ENCODE data around the gene LARP4.

The LARP4 gene

DNA sequence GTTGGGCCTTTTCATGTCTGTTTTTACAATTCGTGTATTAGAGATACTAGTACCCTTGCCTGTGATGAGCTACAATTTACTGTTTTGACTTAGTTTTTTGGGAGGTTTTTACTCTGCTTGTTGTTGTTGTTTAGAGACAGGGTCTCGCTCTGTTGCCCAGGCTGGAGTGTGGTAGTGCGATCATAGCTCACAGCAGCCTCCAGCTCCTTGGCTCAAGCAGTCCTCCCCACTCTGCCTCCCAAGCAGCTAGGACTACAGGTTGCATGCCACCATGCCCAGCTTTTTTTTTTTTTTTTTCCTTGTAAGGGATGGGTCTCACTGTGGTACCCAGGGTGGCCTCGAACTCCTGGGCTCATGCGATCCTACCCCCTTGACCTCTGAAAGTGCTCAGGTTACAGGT, 52.1 kb downstream of the LARP4 start:
- Histone ChIP-seq H3K36me3 (replicated peaks) (peaks cover 17% of the 10 kb centered on the region), H3K27me3 (replicated peaks) (no peaks in the 10 kb centered on the region), H3K27ac (no peak overlapping the region), H3K4me3 (ENCODE audit: low read depth, low read length) (no peak overlapping the region)
- in situ Hi-C loops (cut with HindIII; ENCODE audit: low pct_ligation_motif_present, low sequenced_read_pairs), result no loop called here
- TF ChIP-seq CTCF (IDR thresholded peaks at IDR 0.05; ENCODE audit: low read depth, low read length, missing control alignments), result no peak
- no peak for DNase-seq

DNA sequence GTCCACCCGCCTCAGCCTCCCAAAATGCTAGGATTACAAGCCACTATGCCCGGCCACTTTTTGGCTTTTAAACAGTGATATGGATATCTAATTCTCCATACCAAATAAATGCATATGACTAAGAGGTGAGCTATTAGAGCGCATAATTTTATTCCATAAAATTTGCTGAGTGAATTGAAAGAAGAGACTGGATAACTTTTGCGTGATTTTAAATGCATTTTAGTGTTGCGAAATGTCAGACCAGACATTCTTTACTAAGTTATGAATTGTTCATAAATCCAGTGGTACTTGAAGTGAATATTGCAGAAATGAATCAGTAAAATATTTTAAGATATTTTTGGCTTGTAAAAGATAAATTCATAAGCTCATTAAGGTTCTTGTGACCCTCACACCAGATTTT, 53.2 kb downstream of the LARP4 start:
- H3K4me3 ChIP-seq (ENCODE audit: low read depth, low read length), result no peak overlapping the region
- in situ Hi-C loops (cut with HindIII; ENCODE audit: low pct_ligation_motif_present, low sequenced_read_pairs), result no loop called here
- no peak overlapping the region for H3K27ac ChIP-seq
- no peak for DNase-seq
- H3K36me3 ChIP-seq (replicated peaks), result peaks cover 10% of the 10 kb centered on the region
- no peak for TF ChIP-seq CTCF (IDR thresholded peaks at IDR 0.05; ENCODE audit: low read depth, low read length, missing control alignments)
- H3K27me3 ChIP-seq (replicated peaks), result no peaks in the 10 kb centered on the region

GRCh38 chr12:50458606-50459005, 57.9 kb downstream of the LARP4 start:
- Histone ChIP-seq H3K36me3 (replicated peaks) (peaks cover 26% of the 10 kb centered on the region), H3K4me3 (ENCODE audit: low read depth, low read length) (no peak overlapping the region), H3K27me3 (replicated peaks) (no peaks in the 10 kb centered on the region), H3K27ac (no peak overlapping the region)
- no peak for DNase-seq
- TF ChIP-seq CTCF (IDR thresholded peaks at IDR 0.05; ENCODE audit: low read depth, low read length, missing control alignments), result no peak
- in situ Hi-C loops (cut with HindIII; ENCODE audit: low pct_ligation_motif_present, low sequenced_read_pairs), result no loop called here

DNA sequence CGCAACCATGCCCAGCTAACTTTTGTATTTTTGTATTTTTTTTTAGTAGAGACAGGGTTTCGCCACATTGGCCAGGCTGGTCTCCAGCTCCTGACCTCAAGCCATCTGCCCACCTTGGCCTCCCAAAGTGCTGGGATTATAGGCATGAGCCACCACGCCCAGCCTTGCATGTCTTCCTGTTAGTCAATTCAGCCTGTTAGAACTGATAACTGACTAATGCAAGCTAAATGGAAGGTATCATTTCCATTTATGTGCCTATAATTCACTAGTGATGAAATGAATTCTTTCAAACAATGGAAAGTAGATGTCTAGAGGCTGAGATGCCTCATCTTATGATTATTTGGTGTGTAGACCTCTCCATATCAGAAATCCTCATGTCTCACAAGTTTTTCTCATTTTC, 66.8 kb downstream of the LARP4 start:
- Histone ChIP-seq H3K27ac (no peak overlapping the region), H3K4me3 (ENCODE audit: low read depth, low read length) (no peak overlapping the region), H3K27me3 (replicated peaks) (no peaks in the 10 kb centered on the region), H3K36me3 (replicated peaks) (peaks cover 37% of the 10 kb centered on the region)
- DNase-seq, result no peak
- TF ChIP-seq CTCF (IDR thresholded peaks at IDR 0.05; ENCODE audit: low read depth, low read length, missing control alignments), result no peak
- in situ Hi-C loops (cut with HindIII; ENCODE audit: low pct_ligation_motif_present, low sequenced_read_pairs), result no loop called here

DNA sequence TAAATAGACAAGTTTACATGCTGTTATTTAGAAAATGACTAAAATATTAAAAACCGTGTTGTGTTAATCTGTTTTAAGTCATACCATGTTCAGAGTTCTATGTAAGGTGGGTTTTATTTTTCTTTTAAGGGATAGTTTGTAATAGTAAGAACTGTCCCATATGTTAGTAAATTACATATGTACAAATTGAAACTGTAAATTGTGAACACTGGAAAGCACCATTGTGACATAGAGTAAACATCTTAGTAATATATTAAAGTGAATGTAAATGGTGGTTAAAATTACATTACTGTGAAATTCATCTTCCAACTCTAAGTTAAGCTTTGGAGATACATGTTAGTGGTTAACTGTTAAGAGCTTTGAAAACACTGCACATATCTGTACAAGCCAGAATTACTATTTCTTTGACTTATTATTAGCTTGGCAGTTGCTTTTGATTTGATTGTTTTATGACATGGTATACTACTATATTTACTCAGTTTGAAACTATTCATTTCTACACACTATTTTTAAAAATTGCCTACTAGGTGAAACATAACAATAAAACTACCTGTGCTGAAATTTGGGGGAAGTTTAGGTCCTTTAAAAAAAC, 76.7 kb downstream of the LARP4 start:
- DNase-seq, result no peak
- no peak for TF ChIP-seq CTCF (IDR thresholded peaks at IDR 0.05; ENCODE audit: low read depth, low read length, missing control alignments)
- H3K36me3 ChIP-seq (replicated peaks), result peaks cover 40% of the 10 kb centered on the region
- H3K4me3 ChIP-seq (ENCODE audit: low read depth, low read length), result no peak overlapping the region
- no peaks in the 10 kb centered on the region for H3K27me3 ChIP-seq (replicated peaks)
- in situ Hi-C loops (cut with HindIII; ENCODE audit: low pct_ligation_motif_present, low sequenced_read_pairs), result no loop called here
- no peak overlapping the region for H3K27ac ChIP-seq

DNA sequence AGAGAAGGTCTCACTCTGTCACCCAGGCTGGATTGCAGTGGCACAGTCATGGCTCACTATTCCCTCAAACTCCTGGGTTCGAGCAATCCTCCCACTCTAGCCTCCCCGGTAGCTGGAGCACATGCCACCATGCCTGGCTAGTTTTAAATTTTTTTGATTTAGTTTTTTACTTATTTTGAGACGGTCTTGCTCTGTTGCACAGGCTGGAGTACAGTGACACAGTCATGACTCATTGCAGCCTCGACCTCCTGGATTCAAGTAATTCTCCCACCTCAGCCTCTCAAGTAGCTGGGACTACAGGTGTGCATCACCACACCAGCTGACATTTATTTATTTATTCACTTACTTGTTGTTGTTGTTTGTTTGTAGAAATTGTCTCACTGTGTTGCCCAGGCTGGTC, 81.9 kb downstream of the LARP4 start:
- Histone ChIP-seq H3K27me3 (replicated peaks) (no peaks in the 10 kb centered on the region), H3K36me3 (replicated peaks) (no peaks in the 10 kb centered on the region), H3K4me3 (ENCODE audit: low read depth, low read length) (no peak overlapping the region), H3K27ac (no peak overlapping the region)
- in situ Hi-C loops (cut with HindIII; ENCODE audit: low pct_ligation_motif_present, low sequenced_read_pairs), result no loop called here
- peak; percentile 16 for DNase-seq
- no peak for TF ChIP-seq CTCF (IDR thresholded peaks at IDR 0.05; ENCODE audit: low read depth, low read length, missing control alignments)

Measured in brain microvascular endothelial cell (primary cell).